Right kidney (tissue), 1 donor: ENCODE data around the gene COQ10A.
A peak's percentile ranks its signal among the peaks of the same experiment; 100 is the strongest.

Experiments
- DNase-seq: peaks from one replicate; pipeline ENCODE4 v3.0.0-alpha.2; 2016

The COQ10A gene

DNA sequence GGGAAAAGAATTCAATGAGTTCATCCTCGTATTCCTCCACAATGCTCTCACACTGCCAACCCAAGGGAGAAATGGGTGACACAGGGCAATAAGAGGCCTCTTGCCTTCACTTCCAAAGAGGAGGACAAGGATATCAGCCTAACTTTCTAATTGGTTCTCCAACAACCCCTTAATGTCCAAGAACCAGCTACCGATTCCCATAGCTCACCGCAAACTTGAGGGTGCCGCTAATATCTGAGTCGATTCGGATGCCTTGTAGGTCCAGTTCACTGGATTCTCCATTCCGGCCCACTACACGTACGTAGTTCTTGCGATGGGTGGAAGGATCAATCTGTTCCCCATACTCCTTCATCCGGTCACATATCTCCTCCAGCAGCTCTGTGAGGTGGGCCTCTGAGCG, 44.3 kb downstream of the COQ10A start:
- DNase-seq = no peak

DNA sequence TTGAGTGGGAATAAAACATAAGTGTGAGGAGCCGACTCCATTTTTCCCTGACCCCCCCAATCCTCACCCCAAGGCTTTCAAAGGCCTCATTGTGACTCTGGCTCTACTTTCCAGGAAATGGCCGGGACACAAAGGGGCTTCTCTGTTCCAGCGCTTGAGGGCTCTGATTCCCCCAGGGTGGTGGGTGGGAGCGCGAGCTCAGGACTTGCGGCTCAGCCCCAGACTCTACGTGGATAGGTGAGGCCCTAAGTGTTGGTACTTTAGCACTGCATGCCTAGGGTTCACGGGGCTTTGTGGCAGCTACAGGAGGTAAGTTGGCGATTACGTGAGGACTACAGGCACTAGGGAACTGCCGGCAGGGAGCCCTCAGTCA, 48.5 kb downstream of the COQ10A start:
- no peak for DNase-seq

DNA sequence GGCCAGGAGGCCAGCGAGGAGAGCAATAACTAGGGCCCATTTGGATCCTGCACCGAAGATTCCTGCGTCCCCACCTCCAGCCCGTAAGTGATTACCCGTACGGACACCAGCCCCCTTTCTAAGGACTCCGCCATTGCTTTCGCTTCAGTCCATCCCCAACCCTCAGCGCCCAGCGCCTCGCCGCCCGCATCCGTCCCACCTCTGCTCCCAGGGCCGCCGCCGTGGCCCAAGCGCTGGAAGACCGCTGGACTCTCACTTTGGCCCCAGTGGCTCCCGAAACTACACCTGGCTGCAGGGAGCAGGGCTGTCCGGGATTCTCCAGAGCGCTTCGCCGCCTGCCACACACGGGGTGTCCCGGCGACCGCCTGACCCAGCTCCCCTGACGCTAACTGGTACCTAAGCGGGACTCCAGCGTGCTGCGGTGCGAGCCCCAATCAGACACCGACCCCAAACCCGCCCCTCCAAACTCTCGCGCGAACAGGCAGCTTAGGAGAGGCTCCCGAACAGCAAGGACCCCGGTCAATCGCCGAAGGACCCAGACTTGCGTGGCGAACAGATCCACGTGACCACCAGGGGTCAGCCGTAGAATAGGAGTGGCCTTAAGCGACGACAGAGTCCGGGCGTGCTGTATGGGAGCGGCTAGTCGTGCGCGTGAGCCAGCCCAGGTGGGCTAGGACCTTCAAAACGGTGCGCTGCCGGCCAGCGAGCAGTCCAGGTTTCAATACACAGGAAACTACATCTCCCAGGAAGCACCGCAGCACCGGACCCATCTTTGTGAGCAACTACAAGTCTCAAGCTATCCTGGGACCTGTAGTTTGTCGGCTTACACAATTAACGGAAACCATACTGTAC, 49.1 kb downstream of the COQ10A start, which contains the start of gene CNPY2:
CNPY2 (minus strand) TSS at position 367 of the 852 bp plus-strand sequence. CDS start 771 bp downstream, outside the sequence.
- peak; percentile 98 for DNase-seq

DNA sequence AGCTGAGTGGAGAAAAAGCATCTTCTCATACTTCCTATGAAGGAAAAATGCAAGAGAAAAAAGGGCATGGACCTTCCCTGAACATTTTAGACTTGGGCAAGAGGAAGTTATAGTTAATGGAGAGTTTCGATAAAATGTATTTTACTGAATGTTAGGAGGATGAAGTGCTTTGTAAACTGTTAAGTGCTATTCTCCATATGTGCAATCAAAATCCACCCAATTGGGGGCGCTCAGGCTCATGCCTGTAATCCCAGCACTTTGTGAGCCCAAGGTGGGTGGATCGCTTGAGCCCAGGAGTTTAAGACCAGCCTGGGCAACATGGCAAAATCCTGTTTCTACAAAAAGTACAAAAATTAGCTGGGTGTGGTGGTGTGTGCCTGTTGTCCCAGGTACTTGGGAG, 50.9 kb downstream of the COQ10A start:
- DNase-seq = no peak
